Inflammatory macrophage (primary cell): ENCODE results near the gene LENG8.
A peak's percentile ranks its signal among the peaks of the same experiment; 100 is the strongest.
"Not testable (repeated sequence)": the region's sequence is repeated elsewhere in the genome, so short reads cannot be mapped to it uniquely, and the experiment has no call there.

Experiments used
- DNase-seq, 2 donors: peaks; one replicate each; pipeline ENCODE4 v3.0.0-alpha.2; 2020 to 2022

The LENG8 gene

GRCh38 chr19:54484451-54484850 is 35.5 kb downstream of the LENG8 start:
- no peak for DNase-seq

GRCh38 chr19:54485851-54486250 is 36.9 kb downstream of the LENG8 start:
- peak in 1 of 2 donors; percentile 22 for DNase-seq

- no peak for DNase-seq
These were observed 40.3 kb downstream of the LENG8 start for GRCh38 chr19:54489341-54489740.

GRCh38 chr19:54489766-54490165 is 40.8 kb downstream of the LENG8 start:
- no peak for DNase-seq

- DNase-seq, result no peak
These were observed 43.6 kb downstream of the LENG8 start for GRCh38 chr19:54492568-54492967.

- DNase-seq, result not testable (repeated sequence)
These were observed 44.1 kb downstream of the LENG8 start for GRCh38 chr19:54493056-54493455.

- DNase-seq, result no peak
These were observed 45.1 kb downstream of the LENG8 start for GRCh38 chr19:54493967-54494585.

GRCh38 chr19:54495284-54495683 is 46.3 kb downstream of the LENG8 start:
- DNase-seq, result not testable (repeated sequence)

- DNase-seq, result not testable (repeated sequence)
These were observed 48.9 kb downstream of the LENG8 start for GRCh38 chr19:54497747-54498450.

GRCh38 chr19:54498451-54498772 is 49.4 kb downstream of the LENG8 start:
- peak; percentile 17 to 49 for DNase-seq

GRCh38 chr19:54502518-54503048 is 53.6 kb downstream of the LENG8 start, which contains the start of gene LAIR2:
Gene LAIR2, plus strand, starts transcription at chr19:54502831. Its CDS starts 88 bp downstream, at chr19:54502919.
- DNase-seq, result no peak

GRCh38 chr19:54505542-54505941 is 56.5 kb downstream of the LENG8 start:
- DNase-seq, result not testable (repeated sequence)

- DNase-seq, result no peak
These were observed 57.1 kb downstream of the LENG8 start for GRCh38 chr19:54506079-54506478.

GRCh38 chr19:54507038-54507717 is 58.2 kb downstream of the LENG8 start:
- DNase-seq, result not testable (repeated sequence)

GRCh38 chr19:54507824-54508223 is 58.8 kb downstream of the LENG8 start:
- DNase-seq, result no peak

- DNase-seq, result not testable (repeated sequence)
These were observed 59.5 kb downstream of the LENG8 start for GRCh38 chr19:54508487-54508886.

- not testable (repeated sequence) for DNase-seq
These were observed 60.4 kb downstream of the LENG8 start for GRCh38 chr19:54509200-54509940.
